GM12873 (cell line): ENCODE measurements around the gene B4GALT5.

Source experiments
- CTCF ChIP-seq: IDR thresholded peaks from 2 replicates; pipeline ENCODE4 v1.5.1; 2012; ENCODE audit warnings: low read depth, mild to moderate bottlenecking, moderate library complexity, low read length, control low read depth; ENCODE audit not compliant: insufficient read depth; ENCODE audit errors: missing control alignments

B4GALT5 gene

GRCh38 chr20:49680484-49680883 is 33.2 kb downstream of the B4GALT5 start:
- no peak for TF ChIP-seq CTCF

GRCh38 chr20:49679634-49680033 is 34.0 kb downstream of the B4GALT5 start:
- TF ChIP-seq CTCF = no peak

- no peak for TF ChIP-seq CTCF
These were observed 35.6 kb downstream of the B4GALT5 start for GRCh38 chr20:49677777-49678758.

GRCh38 chr20:49676581-49677291 is 36.9 kb downstream of the B4GALT5 start:
- TF ChIP-seq CTCF = no peak

DNA sequence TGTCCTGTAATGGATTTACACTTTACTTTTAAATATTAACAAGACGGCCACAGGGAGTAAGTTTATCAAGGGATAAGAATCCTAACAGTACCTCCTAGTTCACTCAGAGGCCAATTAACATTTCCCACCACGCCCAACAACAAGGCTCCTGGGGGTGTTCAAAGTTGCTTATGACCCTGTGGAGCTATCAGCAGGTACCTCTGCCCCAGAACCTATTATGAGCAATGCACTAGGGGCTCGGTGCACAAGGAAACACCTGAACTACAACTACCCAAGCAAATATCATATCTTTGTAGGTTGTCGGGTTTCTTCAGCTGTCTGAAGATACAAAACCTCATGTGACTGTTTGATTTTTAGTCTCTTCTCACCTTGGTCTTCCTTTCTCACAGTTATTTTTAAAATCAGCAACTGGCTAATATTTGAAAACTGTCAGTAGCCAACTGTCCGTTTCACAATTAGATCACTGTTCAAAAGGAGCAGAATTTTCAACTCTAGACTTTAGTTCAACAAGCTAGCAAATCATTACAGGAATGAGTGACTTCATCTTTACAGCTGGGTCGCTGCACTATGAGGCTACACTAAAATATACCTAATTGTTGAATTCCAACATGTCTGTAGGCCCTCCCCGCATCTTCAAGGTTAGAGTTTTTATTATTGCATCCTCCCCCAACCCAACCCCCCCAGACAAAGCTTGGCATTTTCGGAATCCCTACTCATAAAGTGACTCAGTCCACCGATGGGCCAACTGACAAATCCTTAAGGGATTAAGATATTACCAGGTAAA is 38.1 kb downstream of the B4GALT5 start:
- no peak for TF ChIP-seq CTCF

- no peak for TF ChIP-seq CTCF
These were observed 39.0 kb downstream of the B4GALT5 start for GRCh38 chr20:49674383-49675352.
